ENCODE results near the gene GAB2. TPM values are rescaled to one million over a fixed set of nuclear protein-coding genes. Genes with fewer than 3 reads are reported as not detected.

The GAB2 gene
- total RNA-seq, 2 experiments from 2014 or later, result 1.2 to 1.3 TPM

DNA sequence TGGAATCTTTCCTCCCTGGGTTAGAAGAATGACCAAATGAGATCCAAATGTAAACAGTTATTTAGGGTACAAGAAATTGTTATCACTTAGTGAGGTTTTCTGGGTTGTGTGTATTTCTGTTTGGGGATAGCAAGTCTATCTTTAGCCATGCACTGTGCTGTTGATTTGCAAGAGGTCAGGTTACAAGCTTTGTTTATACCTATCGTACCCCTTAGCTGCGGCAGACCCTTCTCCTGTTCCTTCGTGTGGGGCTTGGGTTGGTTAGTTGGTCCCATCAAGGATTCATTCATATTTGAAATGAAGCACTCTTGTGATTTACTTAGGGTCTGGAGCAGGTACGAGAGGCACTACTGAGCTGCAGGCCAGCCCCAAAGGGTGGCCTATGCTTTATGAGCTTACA lies 156.3 kb downstream of the GAB2 start:
- CTCF ChIA-PET (ENCODE audit: unreplicated experiment), result no interaction called here
- Histone ChIP-seq H3K36me3 (ENCODE audit: insufficient read depth, low read length) (no peaks in the 10 kb centered on the region), H3K27ac (ENCODE audit: low read depth, low read length, poor library complexity, severe bottlenecking) (no peak overlapping the region), H2AFZ (ENCODE audit: low read length) (no peak overlapping the region), H3K4me1 (ENCODE audit: insufficient read depth, low read length, poor library complexity, severe bottlenecking) (no peaks in the 10 kb centered on the region), H3K4me3 (ENCODE audit: low read depth, low read length, poor library complexity, severe bottlenecking) (no peak overlapping the region), H4K20me1 (ENCODE audit: insufficient read depth, low read length) (no peaks in the 10 kb centered on the region), H3K4me2 (ENCODE audit: low read length) (no peak overlapping the region), H3K79me2 (ENCODE audit: insufficient read depth, low read depth, low read length) (no peaks in the 10 kb centered on the region), H3K9me2 (ENCODE audit: insufficient read depth, low read length) (no peaks in the 10 kb centered on the region), H3K9me3 (ENCODE audit: low read length) (no peaks in the 10 kb centered on the region)
- DNase-seq (ENCODE audit: low spot score), result no peak
- POLR2A ChIA-PET, result interaction anchor here (0.5 to 2.0 kb wide), 4 partner anchors 9 to 19 kb away, joined by 3 to 5 read pairs (median 3); no protein-coding TSS in a partner anchor
- BruUV-seq (replicated peaks), result no TSS peak
- intact Hi-C loops (cut with micrococcal nuclease; ENCODE audit: unreplicated experiment), result no loop called here
- TF ChIP-seq CTCF (conservative IDR thresholded peaks at IDR 0.05; ENCODE audit: low read length), result no peak
- no peak for TF ChIP-seq EZH2phosphoT487 (IDR thresholded peaks at IDR 0.05; ENCODE audit: borderline replicate concordance, low read depth, low read length)

DNA sequence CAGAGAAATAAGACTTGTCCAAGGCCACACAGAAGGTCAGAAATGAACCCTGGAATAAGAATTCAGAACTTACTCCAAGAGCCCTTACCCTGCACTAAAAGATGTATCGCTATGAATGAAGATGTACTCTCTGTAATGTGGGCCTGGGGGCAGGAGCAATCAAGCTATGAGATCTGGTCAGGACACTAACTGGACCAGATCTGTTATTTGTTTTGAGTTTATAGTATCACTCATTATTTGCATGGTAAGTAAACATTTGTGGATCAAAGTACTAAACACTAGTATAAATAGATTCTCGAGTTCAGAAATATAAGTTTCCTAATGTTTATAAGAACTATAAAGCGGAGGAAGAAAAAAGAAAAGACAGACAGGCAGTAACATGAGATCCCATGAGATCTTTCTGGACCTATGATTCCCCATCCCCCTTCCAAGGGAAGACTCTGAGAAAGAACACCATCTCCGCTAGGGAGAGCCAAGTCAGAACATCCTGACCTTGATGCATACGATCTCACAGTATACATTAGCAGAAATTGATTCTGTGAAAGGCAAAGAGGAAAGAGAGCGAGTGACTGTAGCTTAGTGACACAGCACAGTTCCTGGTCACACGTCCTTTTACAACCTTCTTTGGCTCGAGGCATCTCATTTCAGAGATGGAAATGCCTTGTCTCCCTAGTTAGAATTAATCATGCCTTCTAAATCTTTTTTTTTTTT lies 157.7 kb downstream of the GAB2 start:
- H4K20me1 ChIP-seq (ENCODE audit: insufficient read depth, low read length), result no peaks in the 10 kb centered on the region
- BruUV-seq (replicated peaks), result no TSS peak
- CTCF ChIA-PET (ENCODE audit: unreplicated experiment), result interaction anchor here (0.6 kb wide), 1 partner anchor 63 kb away, joined by 3 read pairs; no protein-coding TSS in a partner anchor

More for the DNA sequence above, 157.7 kb downstream of the GAB2 start:
- no peaks in the 10 kb centered on the region for H3K9me3 ChIP-seq (ENCODE audit: low read length)
- H3K27ac ChIP-seq (ENCODE audit: low read depth, low read length, poor library complexity, severe bottlenecking), result no peak overlapping the region
- POLR2A ChIA-PET, result interaction anchor here (0.7 to 0.9 kb wide), 2 partner anchors 18 to 134 kb away, joined by 3 read pairs; no protein-coding TSS in a partner anchor
- no peak overlapping the region for H3K4me3 ChIP-seq (ENCODE audit: low read depth, low read length, poor library complexity, severe bottlenecking)
- H3K9me2 ChIP-seq (ENCODE audit: insufficient read depth, low read length), result no peaks in the 10 kb centered on the region
- H3K4me1 ChIP-seq (ENCODE audit: insufficient read depth, low read length, poor library complexity, severe bottlenecking), result no peaks in the 10 kb centered on the region
- no peak overlapping the region for H2AFZ ChIP-seq (ENCODE audit: low read length)
- TF ChIP-seq CTCF (conservative IDR thresholded peaks at IDR 0.05; ENCODE audit: low read length), result no peak
- TF ChIP-seq EZH2phosphoT487 (IDR thresholded peaks at IDR 0.05; ENCODE audit: borderline replicate concordance, low read depth, low read length), result no peak
- DNase-seq (ENCODE audit: low spot score), result no peak
- no peaks in the 10 kb centered on the region for H3K36me3 ChIP-seq (ENCODE audit: insufficient read depth, low read length)
- H3K4me2 ChIP-seq (ENCODE audit: low read length), result no peak overlapping the region
- intact Hi-C loops (cut with micrococcal nuclease; ENCODE audit: unreplicated experiment), result no loop called here
- no peaks in the 10 kb centered on the region for H3K79me2 ChIP-seq (ENCODE audit: insufficient read depth, low read depth, low read length)
